ENCODE measurements around the gene WDR72. TPM values are rescaled to one million over a fixed set of nuclear protein-coding genes. Genes with fewer than 3 reads are reported as not detected.

WDR72 gene
- polyA plus RNA-seq, 1 donor (not counting 4 experiments of a cell fraction or from before 2014, with no cell fraction given): 0.03 TPM

- H3K9me1 ChIP-seq (ENCODE audit: control insufficient read depth, extremely low read depth, insufficient read depth, low read length): no peaks in the 10 kb centered on the region
- dilution Hi-C loops (cut with MboI; ENCODE audit: extremely low pct_ligation_motif_present, low sequenced_read_pairs): no loop called here
- H3K4me3 ChIP-seq (ENCODE audit: control insufficient read depth in 2 of 3, extremely low read depth in 1 of 3, insufficient read depth in 2 of 3, low read depth in 1 of 3, low read length in 3 of 3): no peak overlapping the region
- H2AFZ ChIP-seq (ENCODE audit: control insufficient read depth, low read length): no peak overlapping the region
- H3K27ac ChIP-seq (ENCODE audit: control insufficient read depth, insufficient read depth, low read length): no peak overlapping the region
- H3K36me3 ChIP-seq (ENCODE audit: control insufficient read depth in 2 of 2, extremely low read depth in 1 of 2, insufficient read depth in 2 of 2, low read length in 2 of 2): no peaks in the 10 kb centered on the region
- H3K4me1 ChIP-seq (ENCODE audit: control insufficient read depth, extremely low read depth, insufficient read depth, low read length): no peaks in the 10 kb centered on the region
- no peaks in the 10 kb centered on the region for H3K27me3 ChIP-seq (ENCODE audit: control insufficient read depth, extremely low read depth, insufficient read depth, low read length)
- H3K4me2 ChIP-seq (ENCODE audit: control insufficient read depth, extremely low read depth, insufficient read depth, low read depth, low read length): no peak overlapping the region
- TF ChIP-seq EZH2 (IDR thresholded peaks at IDR 0.05; ENCODE audit: low read length): no peak
- no peak for TF ChIP-seq CTCF (optimal IDR thresholded peaks at IDR 0.05 in 1 of 3, IDR thresholded peaks at IDR 0.05 in 1 of 3, conservative IDR thresholded peaks at IDR 0.05 in 1 of 3; ENCODE audit: extremely low read depth in 1 of 3, insufficient read depth in 2 of 3, low read length in 3 of 3)
- no peak for DNase-seq (ENCODE audit: low read depth, low spot score)
- H4K20me1 ChIP-seq (ENCODE audit: control insufficient read depth, extremely low read depth, insufficient read depth, low read length): no peaks in the 10 kb centered on the region
- no peak for FAIRE-seq
- no peaks in the 10 kb centered on the region for H3K79me2 ChIP-seq (ENCODE audit: control insufficient read depth, insufficient read depth, low read length)
- H3K9me3 ChIP-seq (ENCODE audit: control insufficient read depth, low read depth, low read length): no peaks in the 10 kb centered on the region
- no peak overlapping the region for H3K9ac ChIP-seq (ENCODE audit: control insufficient read depth, extremely low read depth, insufficient read depth, low read length)
Observed at GRCh38 chr15:53473886-53474285, 285.6 kb downstream of the WDR72 start.

- Histone ChIP-seq H3K9me3 (ENCODE audit: control insufficient read depth, low read depth, low read length) (no peaks in the 10 kb centered on the region), H2AFZ (ENCODE audit: control insufficient read depth, low read length) (no peak overlapping the region), H3K9me1 (ENCODE audit: control insufficient read depth, extremely low read depth, insufficient read depth, low read length) (no peaks in the 10 kb centered on the region), H3K27ac (ENCODE audit: control insufficient read depth, insufficient read depth, low read length) (no peak overlapping the region), H3K4me3 (ENCODE audit: control insufficient read depth in 2 of 3, extremely low read depth in 1 of 3, insufficient read depth in 2 of 3, low read depth in 1 of 3, low read length in 3 of 3) (no peak overlapping the region), H3K4me1 (ENCODE audit: control insufficient read depth, extremely low read depth, insufficient read depth, low read length) (no peaks in the 10 kb centered on the region), H3K9ac (ENCODE audit: control insufficient read depth, extremely low read depth, insufficient read depth, low read length) (no peak overlapping the region), H3K4me2 (ENCODE audit: control insufficient read depth, extremely low read depth, insufficient read depth, low read depth, low read length) (no peak overlapping the region), H3K36me3 (ENCODE audit: control insufficient read depth in 2 of 2, extremely low read depth in 1 of 2, insufficient read depth in 2 of 2, low read length in 2 of 2) (no peaks in the 10 kb centered on the region), H3K79me2 (ENCODE audit: control insufficient read depth, insufficient read depth, low read length) (no peaks in the 10 kb centered on the region), H4K20me1 (ENCODE audit: control insufficient read depth, extremely low read depth, insufficient read depth, low read length) (no peaks in the 10 kb centered on the region), H3K27me3 (ENCODE audit: control insufficient read depth, extremely low read depth, insufficient read depth, low read length) (no peaks in the 10 kb centered on the region)
- dilution Hi-C loops (cut with MboI; ENCODE audit: extremely low pct_ligation_motif_present, low sequenced_read_pairs): no loop called here
- FAIRE-seq: no peak
- DNase-seq (ENCODE audit: low read depth, low spot score): no peak
- no peak for TF ChIP-seq EZH2 (IDR thresholded peaks at IDR 0.05; ENCODE audit: low read length)
- TF ChIP-seq CTCF (optimal IDR thresholded peaks at IDR 0.05 in 1 of 3, IDR thresholded peaks at IDR 0.05 in 1 of 3, conservative IDR thresholded peaks at IDR 0.05 in 1 of 3; ENCODE audit: extremely low read depth in 1 of 3, insufficient read depth in 2 of 3, low read length in 3 of 3): no peak
Observed at GRCh38 chr15:53473435-53473834, 286.0 kb downstream of the WDR72 start.
